KMS-11 (cell line): ENCODE measurements around the gene GLMP.

Experiments
- H2AFZ ChIP-seq: fragments of 200-600 bp; sonication (generic); 2 replicates; pipeline ENCODE4 v1.6.1; 2016; ENCODE audit warnings: antibody characterized with exemption, mixed run types, low read depth
- H3K27ac ChIP-seq: fragments of 200-600 bp; sonication (generic); 2 replicates; pipeline ENCODE4 v1.6.1; 2016; ENCODE audit warnings: mild to moderate bottlenecking, mixed run types
- H3K27me3 ChIP-seq: fragments of 200-600 bp; sonication (generic); 2 replicates; pipeline ENCODE4 v1.6.1; 2017; ENCODE audit warnings: mild to moderate bottlenecking, low read depth, mixed run types, moderate library complexity; ENCODE audit not compliant: insufficient read depth
- H3K36me3 ChIP-seq: fragments of 200-600 bp; sonication (generic); 2 replicates; pipeline ENCODE4 v1.6.1; 2017; ENCODE audit warnings: mild to moderate bottlenecking, mixed run types; ENCODE audit not compliant: insufficient read depth
- H3K4me1 ChIP-seq: fragments of 200-600 bp; sonication (generic); 2 replicates; pipeline ENCODE4 v1.6.1; 2016; ENCODE audit warnings: mild to moderate bottlenecking, low read depth, mixed run types; ENCODE audit not compliant: poor library complexity, severe bottlenecking
- H3K4me2 ChIP-seq: fragments of 200-600 bp; sonication (generic); 2 replicates; pipeline ENCODE4 v1.7.0; 2016; ENCODE audit warnings: mild to moderate bottlenecking, mixed run types
- H3K4me3 ChIP-seq: fragments of 200-600 bp; sonication (generic); IDR thresholded peaks from 2 replicates; pipeline ENCODE4 v1.6.1; 2017; ENCODE audit warnings: low read depth, low read length, mixed read lengths; ENCODE audit not compliant: insufficient read depth
- H3K79me2 ChIP-seq: fragments of 200-600 bp; sonication (generic); 2 replicates; pipeline ENCODE4 v1.6.1; 2016; ENCODE audit warnings: low read depth, mixed run types; ENCODE audit not compliant: insufficient read depth
- H3K9ac ChIP-seq: fragments of 200-600 bp; sonication (generic); 2 replicates; pipeline ENCODE4 v1.6.1; 2016; ENCODE audit warnings: mild to moderate bottlenecking, mixed run types
- H4K20me1 ChIP-seq: fragments of 200-600 bp; sonication (generic); 2 replicates; pipeline ENCODE4 v1.6.1; 2016; ENCODE audit warnings: mild to moderate bottlenecking, mixed run types; ENCODE audit not compliant: insufficient read depth
- TF ChIP-seq, protein P1 (sequence below): fragments of 200-600 bp; sonication (generic); conservative IDR thresholded peaks from 2 replicates; pipeline ENCODE4 v1.6.1; 2017; ENCODE audit warnings: low read depth, mild to moderate bottlenecking, antibody characterized with exemption, low read length, moderate library complexity, mixed read lengths

Gene GLMP

DNA sequence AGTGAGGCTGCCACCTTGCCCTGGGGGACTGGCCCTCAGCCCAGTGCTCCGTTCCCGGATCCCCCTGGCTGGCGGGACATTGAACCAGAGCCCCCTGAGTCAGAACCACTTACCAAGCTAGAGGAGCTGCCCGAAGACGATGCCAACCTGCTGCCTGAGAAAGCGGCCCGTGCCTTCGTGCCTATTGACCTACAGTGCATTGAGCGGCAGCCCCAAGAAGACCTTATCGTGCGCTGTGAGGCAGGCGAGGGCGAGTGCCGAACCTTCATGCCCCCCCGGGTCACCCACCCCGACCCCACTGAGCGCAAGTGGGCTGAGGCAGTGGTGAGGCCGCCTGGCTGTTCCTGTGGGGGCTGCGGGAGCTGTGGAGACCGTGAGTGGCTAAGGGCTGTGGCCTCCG, 10.0 kb downstream of the GLMP start:
- Histone ChIP-seq H3K4me1 (peaks cover 27% of the 10 kb centered on the region), H4K20me1 (peaks cover 6% of the 10 kb centered on the region), H3K4me2 (no peak overlapping the region), H3K4me3 (no peak overlapping the region), H3K27ac (no peak overlapping the region), H2AFZ (no peak overlapping the region), H3K36me3 (no peaks in the 10 kb centered on the region), H3K79me2 (peaks cover 37% of the 10 kb centered on the region), H3K27me3 (no peaks in the 10 kb centered on the region), H3K9ac (no peak overlapping the region)
- TF ChIP-seq, protein P1, sequence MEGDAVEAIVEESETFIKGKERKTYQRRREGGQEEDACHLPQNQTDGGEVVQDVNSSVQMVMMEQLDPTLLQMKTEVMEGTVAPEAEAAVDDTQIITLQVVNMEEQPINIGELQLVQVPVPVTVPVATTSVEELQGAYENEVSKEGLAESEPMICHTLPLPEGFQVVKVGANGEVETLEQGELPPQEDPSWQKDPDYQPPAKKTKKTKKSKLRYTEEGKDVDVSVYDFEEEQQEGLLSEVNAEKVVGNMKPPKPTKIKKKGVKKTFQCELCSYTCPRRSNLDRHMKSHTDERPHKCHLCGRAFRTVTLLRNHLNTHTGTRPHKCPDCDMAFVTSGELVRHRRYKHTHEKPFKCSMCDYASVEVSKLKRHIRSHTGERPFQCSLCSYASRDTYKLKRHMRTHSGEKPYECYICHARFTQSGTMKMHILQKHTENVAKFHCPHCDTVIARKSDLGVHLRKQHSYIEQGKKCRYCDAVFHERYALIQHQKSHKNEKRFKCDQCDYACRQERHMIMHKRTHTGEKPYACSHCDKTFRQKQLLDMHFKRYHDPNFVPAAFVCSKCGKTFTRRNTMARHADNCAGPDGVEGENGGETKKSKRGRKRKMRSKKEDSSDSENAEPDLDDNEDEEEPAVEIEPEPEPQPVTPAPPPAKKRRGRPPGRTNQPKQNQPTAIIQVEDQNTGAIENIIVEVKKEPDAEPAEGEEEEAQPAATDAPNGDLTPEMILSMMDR: no peak

DNA sequence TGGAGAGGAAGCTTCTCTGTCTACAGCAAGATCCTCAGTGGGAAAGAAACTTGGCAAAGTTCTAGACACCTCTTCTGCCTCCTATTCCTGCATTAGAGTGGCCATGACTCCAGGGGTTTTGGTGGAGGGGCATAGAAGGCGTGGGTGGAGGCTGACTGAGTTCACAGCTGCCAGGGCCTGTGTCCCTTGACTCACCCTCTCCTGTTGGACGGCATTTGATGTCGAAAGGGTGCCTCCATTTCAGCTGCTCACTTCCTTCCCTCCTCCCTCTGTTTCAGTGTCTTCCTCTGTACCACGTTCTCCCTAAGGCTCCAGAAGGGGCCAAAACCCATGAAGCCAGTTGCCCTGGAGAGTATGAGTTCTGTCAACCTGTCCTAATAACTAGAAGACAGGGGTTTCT, 10.7 kb downstream of the GLMP start:
- Histone ChIP-seq H3K4me2 (no peak overlapping the region), H3K27me3 (no peaks in the 10 kb centered on the region), H3K27ac (no peak overlapping the region), H3K4me1 (peaks cover 31% of the 10 kb centered on the region), H3K36me3 (no peaks in the 10 kb centered on the region), H3K79me2 (peaks cover 44% of the 10 kb centered on the region), H4K20me1 (peaks cover 12% of the 10 kb centered on the region), H2AFZ (no peak overlapping the region), H3K9ac (no peak overlapping the region), H3K4me3 (no peak overlapping the region)
- TF ChIP-seq, protein P1: no peak

DNA sequence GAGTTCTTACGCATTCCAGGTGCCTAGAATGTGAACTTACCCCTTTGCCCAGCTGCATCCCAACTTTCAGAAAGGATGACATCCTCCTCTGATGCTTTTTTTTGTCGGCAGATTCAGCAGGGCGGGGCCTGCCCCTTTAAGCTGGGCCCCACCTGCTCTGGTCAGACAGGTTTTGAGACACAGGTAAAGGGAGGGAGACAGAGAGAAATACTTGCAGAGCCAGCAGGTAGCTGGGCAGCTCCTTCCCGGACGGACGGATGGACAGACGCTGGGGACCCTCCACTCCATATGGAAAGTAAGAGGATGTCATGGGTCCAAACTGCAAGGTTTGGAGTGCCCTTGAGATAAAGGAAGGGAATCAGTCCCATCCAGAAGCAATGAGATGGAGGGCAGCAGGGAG, 11.4 kb downstream of the GLMP start, which contains the start of gene TMEM79:
TSS of gene TMEM79 (plus strand) at position 214 of the 400 bp plus-strand sequence. CDS start 902 bp downstream, outside the sequence.
- peaks cover 18% of the 10 kb centered on the region for H4K20me1 ChIP-seq
- no peaks in the 10 kb centered on the region for H3K27me3 ChIP-seq
- H3K36me3 ChIP-seq: peaks cover 3% of the 10 kb centered on the region; the same call in 1 of the 2 replicates
- H3K4me1 ChIP-seq: peaks cover 37% of the 10 kb centered on the region
- H3K4me3 ChIP-seq: peak within 1 kb of the TSS; percentile 71
- H3K9ac ChIP-seq: peak within 1 kb of the TSS; percentile 87
- H3K4me2 ChIP-seq: peak within 1 kb of the TSS; percentile 79
- peak within 1 kb of the TSS; percentile 62 for H3K27ac ChIP-seq
- H2AFZ ChIP-seq: peak within 1 kb of the TSS; percentile 65
- TF ChIP-seq, protein P1: no peak
- H3K79me2 ChIP-seq: peaks cover 50% of the 10 kb centered on the region

DNA sequence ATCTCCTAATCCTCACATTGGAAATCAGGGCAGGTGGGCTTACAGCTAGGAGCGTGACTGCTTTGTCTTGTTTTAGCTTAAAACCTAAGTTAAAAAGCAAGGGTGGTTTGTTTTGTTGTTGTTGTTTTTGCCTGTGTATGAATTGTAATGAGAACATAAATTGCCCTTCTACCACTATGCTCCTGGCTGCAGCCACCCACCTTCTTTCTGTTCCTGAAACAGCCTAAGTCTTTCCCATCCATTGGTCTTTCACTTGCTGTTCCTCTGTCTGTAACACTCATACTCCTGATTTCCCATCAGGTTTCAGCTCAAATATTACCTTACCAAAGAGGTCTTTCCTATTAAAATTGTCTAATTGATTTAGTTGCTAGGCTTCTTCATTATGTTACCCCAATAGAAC, 12.0 kb downstream of the GLMP start:
- Histone ChIP-seq H3K4me1 (peaks cover 43% of the 10 kb centered on the region), H2AFZ (peak overlapping the region; percentile 65), H3K36me3 (peaks cover 6% of the 10 kb centered on the region; the same call in 1 of the 2 replicates), H3K4me2 (peak overlapping the region; percentile 79), H3K79me2 (peaks cover 56% of the 10 kb centered on the region), H3K4me3 (peak overlapping the region; percentile 71), H3K27ac (peak overlapping the region; percentile 62; the same call in 1 of the 2 replicates), H4K20me1 (peaks cover 18% of the 10 kb centered on the region), H3K27me3 (no peaks in the 10 kb centered on the region), H3K9ac (peak overlapping the region; percentile 87)
- TF ChIP-seq, protein P1: no peak
